Hematopoietic multipotent progenitor cell treated with erythropoietin and hydrocortisone succinate and interleukin-3 and kit ligand, for 4 days (in vitro differentiated cells): ENCODE data around the gene TP53I13.
A peak's percentile ranks its signal among the peaks of the same experiment; 100 is the strongest.

ENCODE experiments used
- DNase-seq: peaks from one replicate; pipeline ENCODE4 v3.0.0-alpha.2; 2015

TP53I13 gene

DNA sequence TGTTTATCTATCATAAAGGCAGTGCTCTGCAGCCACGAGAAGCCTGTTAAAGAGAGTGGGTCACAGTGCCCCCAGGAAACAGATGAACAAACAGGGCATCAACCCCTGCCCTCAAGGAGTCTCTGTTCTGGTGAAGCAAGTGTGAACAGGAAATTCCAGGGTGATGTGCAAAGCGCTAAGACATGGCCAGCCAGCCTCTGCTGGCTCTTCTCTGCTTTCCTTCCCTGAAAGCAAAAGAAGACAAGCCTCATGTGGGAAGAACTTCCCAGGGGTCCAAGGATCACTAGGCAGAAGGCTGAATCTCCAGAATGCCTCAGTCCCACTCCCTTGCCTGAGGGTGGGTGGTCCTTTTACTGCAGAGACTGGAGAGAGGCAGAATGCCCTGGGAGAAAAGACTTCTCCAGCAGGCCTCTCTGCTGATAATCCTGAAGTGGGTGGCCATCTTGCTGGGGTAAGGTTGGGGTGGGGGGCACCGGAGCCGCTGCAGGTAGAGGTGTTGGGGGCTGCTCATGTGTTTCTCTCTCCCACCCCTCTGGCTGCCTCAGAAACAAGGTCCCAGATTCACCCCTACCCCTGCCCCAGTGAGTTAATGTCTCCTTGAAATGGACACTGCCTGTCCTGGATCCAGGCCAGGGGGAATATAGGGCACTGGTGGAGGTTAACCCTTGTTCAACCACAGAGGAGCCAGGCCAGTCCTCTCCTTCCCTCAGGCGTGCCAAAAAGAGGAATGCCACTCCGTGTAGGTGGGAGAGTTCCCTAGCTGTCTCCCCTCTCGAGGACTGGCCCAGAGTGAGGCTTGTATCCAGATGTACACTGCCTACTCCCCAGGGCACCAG lies 26.8 kb downstream of the TP53I13 start:
- DNase-seq: no peak

DNA sequence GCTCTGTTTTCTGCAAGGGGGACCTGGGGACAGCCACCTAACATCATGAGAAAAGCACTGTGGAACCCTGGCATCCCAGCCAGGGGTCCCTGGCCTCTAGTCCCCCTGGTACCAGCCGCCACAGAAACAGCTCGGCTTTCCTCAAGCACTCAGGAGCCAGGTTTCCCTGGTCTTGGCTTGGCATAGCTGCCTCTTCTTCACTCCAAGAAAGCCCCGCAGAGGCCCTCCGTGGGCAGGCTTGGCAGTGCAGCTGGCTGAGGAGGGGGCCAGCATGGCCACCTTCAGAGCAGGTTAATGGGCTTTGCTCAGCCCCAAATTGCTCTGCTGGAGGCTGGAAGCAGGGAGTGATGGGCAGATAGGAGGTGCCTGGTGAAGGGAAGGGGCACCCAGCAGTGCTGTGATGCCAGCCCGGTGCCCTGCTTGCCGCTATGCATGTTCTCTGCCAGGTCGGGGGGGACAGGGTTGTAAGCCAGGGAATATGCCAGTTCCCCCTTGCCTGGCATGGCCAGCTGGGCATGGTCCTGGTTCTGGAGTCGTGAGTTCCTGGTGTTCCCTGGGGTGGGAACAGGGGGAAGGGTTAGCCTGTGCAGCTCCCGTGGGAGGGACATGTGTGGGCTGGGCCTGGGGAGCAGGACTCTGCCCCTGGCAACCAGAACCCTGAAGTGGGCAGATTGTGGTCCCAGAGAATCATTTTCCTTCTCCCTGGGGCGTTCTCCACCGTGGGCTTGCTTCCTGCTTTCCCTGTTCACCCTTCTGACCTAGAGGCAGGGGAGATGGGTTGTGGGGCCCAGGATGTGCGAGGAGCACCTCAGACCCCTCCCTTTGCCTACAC lies 27.7 kb downstream of the TP53I13 start:
- no peak for DNase-seq

DNA sequence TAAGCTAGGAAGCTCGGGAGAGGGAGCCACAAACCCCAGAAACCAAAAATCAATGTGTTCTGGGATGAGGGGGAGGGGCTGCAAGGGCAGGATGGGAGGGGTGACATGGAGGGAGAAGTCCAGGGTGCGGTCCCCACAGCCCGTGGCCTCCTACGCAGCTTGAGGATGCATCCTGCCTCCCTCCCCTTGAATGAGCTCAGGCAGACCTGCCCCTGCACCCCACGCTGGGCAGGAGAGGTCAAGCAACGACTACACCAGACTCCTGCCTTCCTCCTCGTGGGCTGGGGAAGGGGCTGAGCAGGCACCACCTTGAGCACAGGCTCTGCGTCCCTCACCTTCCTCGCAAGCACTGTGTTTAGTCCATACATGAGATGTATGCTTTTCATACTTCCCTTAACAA lies 28.3 kb downstream of the TP53I13 start:
- no peak for DNase-seq

DNA sequence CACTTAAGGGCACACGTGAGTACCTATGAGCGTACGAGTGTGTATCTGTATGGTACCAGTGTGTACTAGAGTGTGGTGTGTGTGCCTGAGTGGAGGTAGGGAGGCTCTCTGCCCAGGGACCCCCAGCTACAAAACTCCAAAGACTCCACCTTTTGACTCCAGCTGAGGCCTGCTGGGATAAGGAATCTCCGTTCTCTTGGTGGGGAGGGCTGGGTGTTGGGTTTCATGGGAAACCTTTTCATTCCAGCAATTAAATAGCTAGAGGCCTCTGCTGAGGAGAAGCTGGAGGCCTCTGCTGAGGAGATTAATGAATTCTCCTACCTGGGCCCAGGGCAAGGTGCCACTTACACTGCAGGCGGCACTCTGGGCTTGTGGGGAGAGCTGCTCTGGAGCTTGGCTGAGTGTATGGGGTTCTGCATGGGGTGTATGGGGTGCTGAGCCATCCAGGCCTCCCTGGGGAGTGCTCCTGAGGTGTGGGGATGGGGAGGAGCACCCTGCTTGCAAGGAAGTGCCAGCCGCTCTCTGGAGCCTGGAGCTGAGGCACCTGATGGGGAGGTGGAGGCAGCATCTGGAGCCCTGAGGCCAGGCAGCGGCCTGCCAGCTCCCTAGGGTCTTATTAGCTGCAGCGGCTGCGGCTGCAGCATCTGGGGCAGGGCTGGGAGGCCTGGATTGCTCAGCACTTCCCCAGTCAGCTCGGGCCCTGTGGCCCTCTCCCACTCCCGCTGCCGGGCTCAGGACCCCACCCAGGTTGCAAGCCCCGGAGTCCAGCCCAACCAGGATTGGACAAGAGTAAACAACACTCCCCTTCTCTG lies 29.1 kb downstream of the TP53I13 start:
- DNase-seq: no peak

DNA sequence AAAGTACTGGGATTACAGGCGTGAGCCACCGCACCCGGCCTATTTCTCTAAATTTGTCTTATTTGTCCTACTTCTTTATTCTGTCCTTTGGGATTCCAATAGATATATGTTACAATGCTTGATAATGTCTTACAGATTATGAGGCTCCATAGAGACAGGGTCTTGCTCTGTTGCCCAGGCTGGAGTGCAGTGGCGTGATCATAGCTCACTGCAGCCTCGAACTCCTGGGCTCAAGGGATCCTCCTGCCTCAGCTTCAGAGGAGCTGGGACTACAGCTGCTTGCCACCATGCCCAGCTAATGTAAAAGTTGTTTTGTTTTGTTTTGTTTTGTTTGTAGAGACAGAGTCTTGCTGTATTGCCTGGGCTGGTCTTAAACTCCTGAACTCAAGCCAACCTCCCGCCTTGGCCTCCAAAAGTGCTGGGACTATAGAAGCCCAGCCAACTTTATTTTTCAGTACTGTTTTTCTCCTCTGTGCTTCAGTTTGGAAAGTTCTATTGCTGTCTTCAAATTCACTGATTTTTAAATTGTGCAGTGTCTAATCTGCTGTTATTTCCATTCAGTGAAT lies 34.7 kb downstream of the TP53I13 start:
- no peak for DNase-seq

DNA sequence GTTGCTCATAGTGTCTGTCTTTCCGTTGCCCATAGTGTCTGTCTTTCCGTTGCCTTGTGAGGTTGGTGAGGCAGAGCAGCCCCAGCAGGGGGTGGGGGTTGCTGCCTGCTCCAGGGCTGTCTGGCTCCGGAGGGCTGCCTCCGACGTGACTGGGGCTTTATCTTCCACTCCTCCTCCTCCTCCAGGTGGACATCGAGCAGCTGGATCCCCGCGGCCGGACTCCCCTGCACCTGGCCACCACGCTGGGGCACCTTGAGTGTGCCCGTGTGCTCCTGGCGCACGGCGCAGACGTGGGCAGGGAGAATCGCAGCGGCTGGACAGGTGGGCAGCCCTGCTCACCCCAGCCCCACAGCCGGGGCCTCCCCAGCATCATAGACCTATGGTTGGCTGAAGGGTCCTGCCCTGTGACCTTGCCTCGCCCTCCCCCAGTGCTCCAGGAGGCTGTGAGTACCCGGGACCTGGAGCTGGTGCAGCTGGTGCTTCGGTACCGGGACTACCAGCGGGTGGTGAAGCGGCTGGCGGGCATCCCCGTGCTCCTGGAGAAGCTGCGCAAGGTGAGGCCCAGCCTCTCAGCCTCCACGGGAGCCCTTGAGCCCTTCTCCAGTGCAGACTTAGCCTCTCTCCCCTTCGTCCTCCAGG lies 39.2 kb downstream of the TP53I13 start:
- DNase-seq: no peak

DNA sequence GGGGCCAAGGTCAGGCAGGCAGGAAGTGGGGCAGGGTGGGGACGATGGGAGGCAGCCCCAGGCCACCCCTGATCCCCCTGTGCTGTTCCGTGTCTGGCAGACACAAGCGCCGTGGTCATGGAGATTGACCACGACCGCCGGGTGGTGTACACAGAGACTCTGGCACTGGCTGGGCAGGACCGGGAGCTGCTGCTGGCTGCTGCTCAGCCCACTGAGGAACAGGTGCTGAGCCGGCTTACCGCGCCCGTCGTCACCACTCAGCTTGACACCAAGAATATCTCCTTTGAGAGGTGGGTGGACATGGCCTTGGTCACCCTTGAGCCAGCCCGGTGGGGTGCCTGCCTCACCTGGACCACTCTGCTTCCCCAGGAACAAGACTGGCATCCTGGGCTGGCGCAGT lies 40.5 kb downstream of the TP53I13 start:
- DNase-seq: peak; percentile 18

DNA sequence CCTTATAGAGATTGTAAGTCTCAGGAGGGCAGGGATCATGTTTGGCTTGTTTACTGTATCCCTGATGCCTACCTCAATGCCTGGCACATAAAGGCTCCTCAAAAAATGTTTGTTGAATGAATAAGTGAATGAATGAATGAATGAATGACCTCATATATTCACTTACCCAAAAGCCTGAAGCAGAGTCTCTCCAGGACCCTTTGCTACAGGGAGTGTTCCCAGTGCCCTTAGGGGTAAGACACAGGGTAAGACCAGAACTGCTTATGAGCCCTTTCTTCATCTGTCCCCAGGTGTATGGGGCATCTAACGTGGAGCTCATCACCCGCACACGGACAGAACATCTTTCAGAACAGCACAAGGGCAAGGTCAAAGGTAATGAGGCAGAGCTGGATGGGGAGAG lies 41.9 kb downstream of the TP53I13 start:
- DNase-seq: no peak

DNA sequence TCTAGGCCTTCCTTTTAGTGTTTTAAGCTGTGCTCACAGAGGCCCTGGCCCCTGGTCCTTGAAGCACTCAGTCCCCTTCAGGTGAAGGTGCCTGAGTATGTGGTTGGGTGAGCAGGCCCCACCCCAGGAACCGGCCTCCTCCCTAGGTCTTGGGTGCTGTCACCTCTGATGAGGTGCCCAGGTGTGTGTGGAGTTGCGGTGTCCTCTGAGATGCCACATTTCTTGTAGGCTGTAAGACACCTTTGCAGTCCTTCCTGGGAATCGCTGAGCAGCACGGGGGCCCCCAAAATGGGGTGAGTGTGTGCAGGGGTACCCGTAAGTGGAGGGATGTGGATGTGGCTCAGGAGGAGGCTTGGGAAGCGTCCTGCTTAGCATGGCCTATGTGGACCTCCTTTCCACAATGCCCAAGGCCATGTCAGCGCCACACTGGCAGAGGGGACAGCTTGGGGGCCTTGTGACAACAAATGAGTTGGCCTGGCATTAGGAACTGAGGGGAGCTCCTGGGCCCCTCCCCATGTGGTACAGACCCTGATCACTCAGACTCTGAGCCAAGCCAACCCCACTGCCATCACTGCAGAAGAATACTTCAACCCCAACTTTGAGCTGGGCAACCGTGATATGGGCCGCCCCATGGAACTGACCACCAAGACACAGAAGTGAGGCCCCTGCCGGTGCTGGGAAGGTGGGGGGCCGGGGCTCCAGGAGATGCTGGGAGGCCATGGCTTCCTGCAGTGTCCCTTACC lies 43.0 kb downstream of the TP53I13 start:
- DNase-seq: no peak

DNA sequence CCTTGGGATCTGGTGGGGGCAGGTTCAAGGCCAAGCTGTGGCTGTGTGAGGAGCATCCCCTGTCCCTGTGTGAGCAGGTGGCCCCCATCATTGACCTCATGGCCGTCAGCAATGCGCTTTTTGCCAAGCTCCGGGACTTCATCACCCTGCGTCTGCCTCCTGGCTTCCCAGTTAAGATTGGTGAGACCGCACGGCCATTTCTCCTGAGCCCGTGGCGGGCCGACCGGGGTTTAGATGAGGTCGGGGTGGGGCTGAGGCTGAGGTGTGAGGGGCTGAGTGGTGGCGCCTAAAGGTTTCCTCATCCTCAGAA lies 43.5 kb downstream of the TP53I13 start:
- no peak for DNase-seq

DNA sequence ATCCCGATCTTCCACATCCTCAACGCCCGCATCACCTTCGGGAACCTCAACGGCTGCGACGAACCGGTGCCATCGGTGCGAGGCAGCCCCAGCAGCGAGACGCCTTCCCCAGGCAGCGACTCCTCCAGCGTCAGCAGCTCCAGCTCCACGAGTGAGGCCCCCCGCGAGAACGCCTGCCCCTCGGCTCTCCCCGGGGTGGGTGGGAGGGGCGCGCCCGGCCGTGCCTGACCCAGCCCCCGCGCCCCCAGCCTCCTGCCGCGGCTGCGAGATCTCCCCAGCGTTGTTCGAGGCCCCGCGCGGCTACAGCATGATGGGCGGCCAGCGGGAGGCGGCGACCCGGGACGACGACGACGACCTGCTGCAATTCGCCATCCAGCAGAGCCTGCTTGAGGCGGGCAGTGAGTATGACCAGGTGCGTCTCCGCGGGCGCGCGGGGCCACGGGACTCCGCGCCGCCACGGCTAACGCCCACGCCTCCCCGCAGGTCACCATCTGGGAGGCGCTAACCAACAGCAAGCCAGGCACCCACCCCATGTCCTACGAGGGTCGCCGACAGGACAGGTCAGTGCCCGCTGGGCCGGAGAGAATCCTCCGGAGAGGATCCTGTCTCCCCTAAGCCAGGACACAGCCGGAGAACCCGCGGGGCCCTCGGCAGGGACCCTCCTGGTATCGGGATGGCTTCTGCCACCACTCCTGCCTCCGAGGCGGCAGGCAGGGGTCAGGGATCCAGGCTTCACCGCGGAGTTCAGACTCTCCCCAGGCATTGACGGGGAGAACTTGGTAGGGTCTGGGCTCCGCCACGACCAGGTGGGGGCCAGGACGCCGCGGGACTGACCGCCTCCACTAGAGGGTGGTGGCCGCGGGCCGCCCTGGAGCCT lies 44.1 kb downstream of the TP53I13 start:
- DNase-seq: no peak

DNA sequence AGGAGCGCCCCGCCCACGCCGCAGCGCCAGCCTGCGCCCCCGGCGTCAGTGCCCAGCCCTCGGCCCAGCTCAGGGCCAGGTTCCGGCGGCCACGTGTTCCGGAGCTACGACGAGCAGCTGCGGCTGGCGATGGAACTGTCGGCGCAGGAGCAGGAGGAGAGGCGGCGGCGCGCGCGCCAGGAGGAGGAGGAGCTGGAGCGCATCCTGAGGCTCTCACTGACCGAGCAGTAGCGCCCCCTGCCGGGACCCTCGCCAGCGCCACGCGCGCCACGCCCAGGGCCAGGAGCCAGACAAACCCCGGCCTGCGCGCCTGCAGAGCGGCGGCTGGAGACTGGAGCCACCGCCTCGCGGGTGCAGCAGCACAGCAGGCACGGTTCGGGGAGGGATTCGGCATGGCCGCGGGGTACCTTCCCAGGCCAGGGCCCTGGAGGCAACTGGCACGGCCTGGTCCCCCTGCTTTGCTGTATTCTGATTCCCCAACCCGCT lies 44.9 kb downstream of the TP53I13 start:
- peak; percentile 96 for DNase-seq

DNA sequence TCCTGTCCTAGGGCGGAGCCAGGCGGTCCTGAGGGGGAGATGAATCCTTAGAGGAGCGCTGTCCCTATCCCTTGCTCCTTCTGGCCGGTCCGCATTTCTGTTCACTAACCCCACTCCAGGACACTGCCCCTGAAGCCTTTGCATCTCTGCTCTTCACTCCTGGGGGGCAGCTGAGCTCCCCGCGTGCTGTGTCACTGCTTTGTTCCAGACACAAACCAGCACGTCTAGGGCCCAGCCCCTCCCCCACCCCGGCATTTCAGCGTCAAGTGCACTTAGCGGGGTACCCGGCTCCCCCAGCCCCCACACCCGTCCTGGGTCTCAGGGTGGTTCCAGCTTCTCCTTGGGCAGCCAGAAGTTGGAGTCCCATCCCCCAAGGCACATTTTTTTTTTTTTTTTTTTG lies 45.4 kb downstream of the TP53I13 start:
- peak; percentile 20 for DNase-seq

DNA sequence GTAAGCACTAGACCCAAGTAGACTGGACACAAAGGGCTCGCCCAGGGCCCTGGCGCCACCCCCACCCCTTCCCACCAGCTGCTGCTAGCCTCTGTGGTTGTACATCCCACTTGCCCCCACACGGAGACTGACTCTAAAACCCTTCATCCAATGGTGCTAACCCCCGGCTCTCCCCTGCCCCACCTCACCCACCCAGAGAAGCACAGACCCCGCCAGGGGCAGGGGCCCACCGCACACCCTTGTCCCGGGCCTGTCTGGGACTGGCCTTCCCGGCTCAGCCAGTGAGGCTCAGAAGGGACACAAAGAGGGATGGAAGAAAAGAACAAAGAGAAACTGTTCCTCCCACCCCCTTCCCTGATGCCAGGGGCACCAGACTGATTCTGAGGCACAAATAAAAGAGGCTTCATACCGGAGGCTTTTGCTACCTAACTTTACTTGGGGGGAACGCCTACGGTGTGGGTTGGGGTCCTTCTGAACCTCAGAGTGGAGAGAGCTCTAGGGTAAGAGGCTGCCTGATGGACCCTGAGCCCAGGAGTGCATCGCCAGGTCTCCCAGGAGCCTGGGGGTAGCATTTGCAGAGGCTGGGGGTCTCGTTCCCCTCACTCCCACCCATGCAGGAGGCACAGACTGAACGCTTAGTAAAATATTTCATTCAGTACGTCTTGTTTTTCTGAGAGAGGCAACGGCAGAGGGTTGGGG lies 46.0 kb downstream of the TP53I13 start:
- DNase-seq: no peak

DNA sequence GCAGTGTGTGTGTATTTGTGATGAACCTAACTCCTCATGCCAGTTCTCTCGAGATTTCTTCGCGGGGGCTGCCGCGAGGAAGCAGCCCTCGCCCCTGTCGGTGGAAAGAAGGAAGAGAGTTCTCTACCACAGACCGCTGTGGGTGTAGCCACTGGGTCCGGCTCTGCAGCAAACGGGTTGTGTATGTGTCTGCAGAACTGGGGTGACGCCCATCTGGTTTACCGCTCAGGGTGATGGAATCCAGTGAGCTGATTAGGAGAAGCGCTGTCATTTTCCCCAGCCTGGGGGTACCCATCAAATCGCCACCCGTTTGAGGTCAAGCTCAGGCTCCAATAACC lies 46.5 kb downstream of the TP53I13 start:
- DNase-seq: peak; percentile 93

DNA sequence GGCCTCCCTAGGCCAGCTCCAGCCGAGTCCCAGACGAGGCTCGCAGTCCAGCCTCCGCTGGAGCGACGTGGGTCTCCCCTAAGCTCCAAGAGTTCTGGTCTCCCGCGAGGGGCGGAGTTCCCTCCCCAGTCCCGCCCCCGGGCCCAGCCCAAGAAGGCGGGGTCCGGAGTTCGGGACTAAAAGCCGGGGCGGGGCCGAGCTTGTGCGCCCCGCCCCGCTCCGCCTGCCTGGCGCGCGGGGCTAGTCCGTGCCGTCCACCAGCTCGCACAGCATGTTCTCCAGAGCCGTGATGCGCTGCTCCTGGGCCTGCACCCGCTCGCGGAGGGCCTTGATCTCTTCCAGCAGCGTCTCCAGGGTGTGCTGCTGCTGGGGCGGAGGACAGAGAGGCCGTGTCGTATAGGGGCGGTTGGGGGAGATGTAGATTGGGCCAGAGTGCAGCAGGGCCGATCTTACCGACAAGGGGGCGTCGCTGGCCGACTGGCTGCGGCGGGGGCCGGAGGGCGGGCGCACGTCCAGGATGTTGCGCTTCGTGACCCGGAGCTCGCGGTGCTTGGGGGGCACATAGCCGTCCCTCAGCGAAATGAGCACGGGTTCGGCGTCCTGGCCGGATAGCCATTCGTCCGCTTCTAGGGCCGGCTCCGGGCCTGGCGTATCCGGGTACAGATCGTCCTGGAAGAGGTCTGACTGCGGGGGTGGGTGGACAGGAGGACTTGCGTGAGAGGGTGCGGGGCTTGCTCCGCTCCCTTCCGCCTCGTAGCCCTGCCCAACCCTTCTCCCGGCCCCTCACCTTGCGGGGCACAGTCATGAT lies 47.2 kb downstream of the TP53I13 start:
- peak; percentile 95 for DNase-seq

DNA sequence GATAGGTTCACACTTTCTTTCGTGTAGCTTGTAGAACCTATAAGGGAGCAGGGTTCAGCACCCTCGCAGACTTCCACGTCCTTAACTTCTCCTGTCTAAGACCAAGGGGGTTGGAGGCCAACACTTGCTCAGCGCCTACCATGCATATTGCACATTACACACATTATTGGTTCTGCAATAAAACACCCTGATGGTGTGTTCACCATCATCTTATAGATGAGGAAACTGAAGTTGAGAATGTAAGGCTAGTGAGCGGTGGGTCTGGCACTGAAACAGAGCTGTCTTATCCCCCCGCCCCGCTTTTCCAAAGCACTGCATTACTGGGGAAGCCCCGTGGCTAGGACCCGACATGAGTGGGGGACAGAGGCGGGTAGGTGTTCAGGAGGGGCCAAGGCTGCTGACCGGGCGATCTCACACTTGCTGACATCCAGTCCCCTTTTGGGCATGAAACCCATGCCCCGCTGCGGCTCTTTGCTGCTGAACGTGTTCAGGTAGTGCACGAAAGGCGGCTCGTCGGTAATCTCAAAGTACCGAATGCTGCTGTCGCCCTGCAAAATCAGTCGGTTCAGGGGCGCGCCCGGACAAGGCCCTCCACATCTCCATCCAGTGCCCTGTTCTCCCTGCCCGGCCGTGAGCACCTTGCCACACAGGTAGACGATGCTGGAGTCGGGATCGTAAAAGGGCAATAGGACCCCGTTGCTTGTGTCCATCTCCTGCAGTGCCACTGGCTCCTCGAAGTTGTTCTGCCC lies 48.0 kb downstream of the TP53I13 start:
- no peak for DNase-seq

DNA sequence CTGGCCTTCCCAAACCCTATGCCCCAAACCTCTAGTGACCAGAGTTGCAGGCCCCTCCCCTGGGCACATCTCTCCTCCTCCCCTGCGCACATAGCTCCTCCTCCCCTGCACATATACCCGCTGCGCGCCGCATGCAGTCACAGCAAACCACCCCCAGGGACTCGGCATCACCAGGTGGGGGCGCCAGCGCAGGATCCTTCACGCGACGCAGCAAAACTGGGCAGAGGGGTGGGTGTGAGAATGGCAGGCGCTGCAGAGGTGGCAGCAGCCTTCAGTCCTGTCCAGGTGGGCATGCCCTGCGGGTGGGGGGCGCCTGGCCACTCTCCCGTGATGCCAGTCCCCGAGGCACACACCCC lies 48.6 kb downstream of the TP53I13 start:
- peak; percentile 96 for DNase-seq
